Activated CD4-positive, alpha-beta T cell treated with anti-CD3 and anti-CD28 coated beads, Interleukin-2, amount 50 U/mL, for 48 hours (primary cell): ENCODE results near the gene MAP1LC3A.
"Not testable (repeated sequence)": the region's sequence is repeated elsewhere in the genome, so short reads cannot be mapped to it uniquely, and the experiment has no call there.

Source experiments
- DNase-seq, 2 experiments: peaks; one replicate each; pipeline ENCODE4 v3.0.0-alpha.2; 2020

Gene MAP1LC3A

GRCh38 chr20:34558320-34559218 lies at the start of gene MAP1LC3A:
Gene MAP1LC3A (plus strand): TSS chr20:34558718. CDS start chr20:34558869, 151 bp downstream.
- peak; percentile 89 to 91 for DNase-seq

GRCh38 chr20:34510575-34510974 lies 47.9 kb upstream of the MAP1LC3A start:
- no peak for DNase-seq

GRCh38 chr20:34511891-34512265 lies 46.6 kb upstream of the MAP1LC3A start:
- DNase-seq: no peak

- DNase-seq: no peak
These were observed 46.1 kb upstream of the MAP1LC3A start for GRCh38 chr20:34512266-34512954.

- DNase-seq: no peak
These were observed 45.5 kb upstream of the MAP1LC3A start for GRCh38 chr20:34512955-34513419.

- not testable (repeated sequence) for DNase-seq
These were observed 44.5 kb upstream of the MAP1LC3A start for GRCh38 chr20:34514034-34514433.

GRCh38 chr20:34514897-34515483 lies 43.5 kb upstream of the MAP1LC3A start:
- DNase-seq: no peak

GRCh38 chr20:34515484-34516246 lies 42.9 kb upstream of the MAP1LC3A start:
- DNase-seq: peak; percentile 67 to 75

- peak; percentile 97 for DNase-seq
These were observed 42.0 kb upstream of the MAP1LC3A start, which contains the start of gene DYNLRB1 for GRCh38 chr20:34516247-34517113. Gene DYNLRB1 (plus strand): TSS chr20:34516422. CDS start chr20:34516459, 37 bp downstream.

- DNase-seq: no peak
These were observed 41.4 kb upstream of the MAP1LC3A start for GRCh38 chr20:34517114-34517505.

GRCh38 chr20:34518863-34519262 lies 39.7 kb upstream of the MAP1LC3A start:
- DNase-seq: not testable (repeated sequence)

- DNase-seq: not testable (repeated sequence)
These were observed 38.7 kb upstream of the MAP1LC3A start for GRCh38 chr20:34519841-34520240.

GRCh38 chr20:34522969-34523871 lies 35.3 kb upstream of the MAP1LC3A start:
- peak; percentile 55 to 69 for DNase-seq

- DNase-seq: no peak
These were observed 34.1 kb upstream of the MAP1LC3A start for GRCh38 chr20:34524426-34524825.

- DNase-seq: no peak
These were observed 33.2 kb upstream of the MAP1LC3A start for GRCh38 chr20:34525342-34525708.

GRCh38 chr20:34525709-34526416 lies 32.7 kb upstream of the MAP1LC3A start:
- DNase-seq: no peak

- DNase-seq: no peak
These were observed 32.1 kb upstream of the MAP1LC3A start for GRCh38 chr20:34526466-34526865.

- no peak for DNase-seq
These were observed 31.5 kb upstream of the MAP1LC3A start for GRCh38 chr20:34527016-34527415.

- DNase-seq: no peak
These were observed 29.6 kb upstream of the MAP1LC3A start for GRCh38 chr20:34528921-34529297.

GRCh38 chr20:34529742-34530141 lies 28.8 kb upstream of the MAP1LC3A start:
- DNase-seq: no peak
